H1 (cell line): Measurements from ENCODE around the gene SLC9A3. TPM values are rescaled to one million over a fixed set of nuclear protein-coding genes. Genes with fewer than 3 reads are reported as not detected.

Source experiments
- ASH2L ChIP-seq: fragments of 200-600, 300-600 bp; sonication (generic); IDR thresholded peaks from one replicate; pipeline ENCODE4 v1.7.1; 2017; ENCODE audit warnings: low read length
- BRCA1 ChIP-seq: IDR thresholded peaks from 2 replicates; pipeline ENCODE4 v1.6.1; 2012; ENCODE audit warnings: low read depth, low read length, improper control_type of control experiment
- CHD2 ChIP-seq: IDR thresholded peaks from 2 replicates; pipeline ENCODE4 v1.6.1; 2012; ENCODE audit warnings: low read length, improper control_type of control experiment
- GTF2F1 ChIP-seq: IDR thresholded peaks from 2 replicates; pipeline ENCODE4 v1.6.1; 2012; ENCODE audit warnings: low read depth, low read length, improper control_type of control experiment, borderline replicate concordance
- KDM5A ChIP-seq: fragments of 200-600 bp; IDR thresholded peaks from 2 replicates; pipeline ENCODE4 v1.7.1; 2012; ENCODE audit warnings: mild to moderate bottlenecking, low read length, inconsistent platforms, mixed read lengths
- POLR2AphosphoS5 ChIP-seq: IDR thresholded peaks from 2 replicates; pipeline ENCODE4 v1.6.1; 2011; ENCODE audit warnings: low read depth, low read length
- POU5F1 ChIP-seq: IDR thresholded peaks from 2 replicates; pipeline ENCODE4 v1.6.1; 2011; ENCODE audit warnings: low read depth, mild to moderate bottlenecking, low read length, moderate library complexity
- SIRT6 ChIP-seq: IDR thresholded peaks from one replicate; pipeline ENCODE4 v1.7.1; 2012; ENCODE audit warnings: low read length, inconsistent platforms
- TAF7 ChIP-seq: optimal IDR thresholded peaks from 2 replicates; pipeline ENCODE3; 2011; ENCODE audit warnings: low read depth, mild to moderate bottlenecking, inconsistent platforms, low read length, moderate library complexity, borderline replicate concordance
- ZNF274 ChIP-seq: IDR thresholded peaks from 2 replicates; pipeline ENCODE4 v1.7.0; 2012; ENCODE audit warnings: low read length, borderline replicate concordance; ENCODE audit errors: extremely low read depth
- polyA plus RNA-seq, 7 experiments: library from polyadenylated mRNA; depleted of rRNA in 3 of 7; stranded (reverse) in 5 of 7; unstranded in 2 of 7; fragments of >200 nt in 5 of 7; fragments of 200-250 nt in 2 of 7; gene quantifications; 1 replicate in 5 of 7; 2 replicates in 1 of 7; 4 replicates in 1 of 7; pipeline versions ENCODE4 v1.2.1 to v1.2.3, GENCODE V29; 2011 to 2013; ENCODE audit warnings: missing spikeins in 2 of 7, mixed read lengths in 2 of 7
- total RNA-seq: library from RNA; stranded (reverse); fragmentation: NEBNext Ultra II Directional; extraction: Animal tissue kit (Norgen Biotek cat#: 25700); gene quantifications from 2 replicates; pipeline ENCODE4 v1.2.1, GENCODE V29; 2021
- TF ChIP-seq, protein P1 (sequence below): fragments of 300-600 bp; sonication (generic); IDR thresholded peaks from 2 replicates; pipeline ENCODE4 v1.7.1; 2012; ENCODE audit warnings: low read length, moderate library complexity, mild to moderate bottlenecking, inconsistent platforms; ENCODE audit not compliant: insufficient replicate concordance

The SLC9A3 gene
- total and polyA plus RNA-seq, 2 of the 8 experiments (the other 6 are each of a cell fraction or from before 2014, with no cell fraction given) = 0.95 to 1.0 TPM

GRCh38 chr5:525916-526315, 1.7 kb upstream of the SLC9A3 start (continued):
- TF ChIP-seq, protein P1, sequence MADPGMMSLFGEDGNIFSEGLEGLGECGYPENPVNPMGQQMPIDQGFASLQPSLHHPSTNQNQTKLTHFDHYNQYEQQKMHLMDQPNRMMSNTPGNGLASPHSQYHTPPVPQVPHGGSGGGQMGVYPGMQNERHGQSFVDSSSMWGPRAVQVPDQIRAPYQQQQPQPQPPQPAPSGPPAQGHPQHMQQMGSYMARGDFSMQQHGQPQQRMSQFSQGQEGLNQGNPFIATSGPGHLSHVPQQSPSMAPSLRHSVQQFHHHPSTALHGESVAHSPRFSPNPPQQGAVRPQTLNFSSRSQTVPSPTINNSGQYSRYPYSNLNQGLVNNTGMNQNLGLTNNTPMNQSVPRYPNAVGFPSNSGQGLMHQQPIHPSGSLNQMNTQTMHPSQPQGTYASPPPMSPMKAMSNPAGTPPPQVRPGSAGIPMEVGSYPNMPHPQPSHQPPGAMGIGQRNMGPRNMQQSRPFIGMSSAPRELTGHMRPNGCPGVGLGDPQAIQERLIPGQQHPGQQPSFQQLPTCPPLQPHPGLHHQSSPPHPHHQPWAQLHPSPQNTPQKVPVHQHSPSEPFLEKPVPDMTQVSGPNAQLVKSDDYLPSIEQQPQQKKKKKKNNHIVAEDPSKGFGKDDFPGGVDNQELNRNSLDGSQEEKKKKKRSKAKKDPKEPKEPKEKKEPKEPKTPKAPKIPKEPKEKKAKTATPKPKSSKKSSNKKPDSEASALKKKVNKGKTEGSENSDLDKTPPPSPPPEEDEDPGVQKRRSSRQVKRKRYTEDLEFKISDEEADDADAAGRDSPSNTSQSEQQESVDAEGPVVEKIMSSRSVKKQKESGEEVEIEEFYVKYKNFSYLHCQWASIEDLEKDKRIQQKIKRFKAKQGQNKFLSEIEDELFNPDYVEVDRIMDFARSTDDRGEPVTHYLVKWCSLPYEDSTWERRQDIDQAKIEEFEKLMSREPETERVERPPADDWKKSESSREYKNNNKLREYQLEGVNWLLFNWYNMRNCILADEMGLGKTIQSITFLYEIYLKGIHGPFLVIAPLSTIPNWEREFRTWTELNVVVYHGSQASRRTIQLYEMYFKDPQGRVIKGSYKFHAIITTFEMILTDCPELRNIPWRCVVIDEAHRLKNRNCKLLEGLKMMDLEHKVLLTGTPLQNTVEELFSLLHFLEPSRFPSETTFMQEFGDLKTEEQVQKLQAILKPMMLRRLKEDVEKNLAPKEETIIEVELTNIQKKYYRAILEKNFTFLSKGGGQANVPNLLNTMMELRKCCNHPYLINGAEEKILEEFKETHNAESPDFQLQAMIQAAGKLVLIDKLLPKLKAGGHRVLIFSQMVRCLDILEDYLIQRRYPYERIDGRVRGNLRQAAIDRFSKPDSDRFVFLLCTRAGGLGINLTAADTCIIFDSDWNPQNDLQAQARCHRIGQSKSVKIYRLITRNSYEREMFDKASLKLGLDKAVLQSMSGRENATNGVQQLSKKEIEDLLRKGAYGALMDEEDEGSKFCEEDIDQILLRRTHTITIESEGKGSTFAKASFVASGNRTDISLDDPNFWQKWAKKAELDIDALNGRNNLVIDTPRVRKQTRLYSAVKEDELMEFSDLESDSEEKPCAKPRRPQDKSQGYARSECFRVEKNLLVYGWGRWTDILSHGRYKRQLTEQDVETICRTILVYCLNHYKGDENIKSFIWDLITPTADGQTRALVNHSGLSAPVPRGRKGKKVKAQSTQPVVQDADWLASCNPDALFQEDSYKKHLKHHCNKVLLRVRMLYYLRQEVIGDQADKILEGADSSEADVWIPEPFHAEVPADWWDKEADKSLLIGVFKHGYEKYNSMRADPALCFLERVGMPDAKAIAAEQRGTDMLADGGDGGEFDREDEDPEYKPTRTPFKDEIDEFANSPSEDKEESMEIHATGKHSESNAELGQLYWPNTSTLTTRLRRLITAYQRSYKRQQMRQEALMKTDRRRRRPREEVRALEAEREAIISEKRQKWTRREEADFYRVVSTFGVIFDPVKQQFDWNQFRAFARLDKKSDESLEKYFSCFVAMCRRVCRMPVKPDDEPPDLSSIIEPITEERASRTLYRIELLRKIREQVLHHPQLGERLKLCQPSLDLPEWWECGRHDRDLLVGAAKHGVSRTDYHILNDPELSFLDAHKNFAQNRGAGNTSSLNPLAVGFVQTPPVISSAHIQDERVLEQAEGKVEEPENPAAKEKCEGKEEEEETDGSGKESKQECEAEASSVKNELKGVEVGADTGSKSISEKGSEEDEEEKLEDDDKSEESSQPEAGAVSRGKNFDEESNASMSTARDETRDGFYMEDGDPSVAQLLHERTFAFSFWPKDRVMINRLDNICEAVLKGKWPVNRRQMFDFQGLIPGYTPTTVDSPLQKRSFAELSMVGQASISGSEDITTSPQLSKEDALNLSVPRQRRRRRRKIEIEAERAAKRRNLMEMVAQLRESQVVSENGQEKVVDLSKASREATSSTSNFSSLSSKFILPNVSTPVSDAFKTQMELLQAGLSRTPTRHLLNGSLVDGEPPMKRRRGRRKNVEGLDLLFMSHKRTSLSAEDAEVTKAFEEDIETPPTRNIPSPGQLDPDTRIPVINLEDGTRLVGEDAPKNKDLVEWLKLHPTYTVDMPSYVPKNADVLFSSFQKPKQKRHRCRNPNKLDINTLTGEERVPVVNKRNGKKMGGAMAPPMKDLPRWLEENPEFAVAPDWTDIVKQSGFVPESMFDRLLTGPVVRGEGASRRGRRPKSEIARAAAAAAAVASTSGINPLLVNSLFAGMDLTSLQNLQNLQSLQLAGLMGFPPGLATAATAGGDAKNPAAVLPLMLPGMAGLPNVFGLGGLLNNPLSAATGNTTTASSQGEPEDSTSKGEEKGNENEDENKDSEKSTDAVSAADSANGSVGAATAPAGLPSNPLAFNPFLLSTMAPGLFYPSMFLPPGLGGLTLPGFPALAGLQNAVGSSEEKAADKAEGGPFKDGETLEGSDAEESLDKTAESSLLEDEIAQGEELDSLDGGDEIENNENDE = no peak
- TF ChIP-seq KDM5A (no peak), ZNF274 (no peak), SIRT6 (no peak), POLR2AphosphoS5 (no peak), GTF2F1 (no peak), BRCA1 (no peak), ASH2L (no peak), CHD2 (no peak), TAF7 (no peak), POU5F1 (no peak)
- TF ChIP-seq, all 59 proteins: peak for 0
